Fibroblast of villous mesenchyme (primary cell): ENCODE measurements around the gene ATOSA. TPM values are rescaled to one million over a fixed set of nuclear protein-coding genes. Genes with fewer than 3 reads are reported as not detected.
A peak's percentile ranks its signal among the peaks of the same experiment; 100 is the strongest.

Experiments used
- DNase-seq: peaks from one replicate; pipeline ENCODE4 v3.0.0-alpha.2; 2010; ENCODE audit warnings: low read depth
- H3K4me3 ChIP-seq: 2 replicates; pipeline ENCODE4 v1.5.1; 2011; ENCODE audit warnings: low read depth, mild to moderate bottlenecking, low read length
- CTCF ChIP-seq: IDR thresholded peaks from 2 replicates; pipeline ENCODE4 v1.5.1; 2012; ENCODE audit warnings: low read depth, mild to moderate bottlenecking, low read length; ENCODE audit not compliant: insufficient read depth
- total RNA-seq: library from RNA; depleted of rRNA; stranded (reverse); fragments of >200 nt; gene quantifications from 2 replicates; pipeline ENCODE4 v1.2.3, GENCODE V29; 2012

Gene ATOSA
- total RNA-seq, 1 donor, result 29.8 TPM

- no peak for TF ChIP-seq CTCF
- no peak overlapping the region for H3K4me3 ChIP-seq
- DNase-seq, result no peak
Observed at GRCh38 chr15:52709187-52709981, 30.2 kb upstream of the ATOSA start.

GRCh38 chr15:52706091-52706490 is 26.9 kb upstream of the ATOSA start:
- no peak overlapping the region for H3K4me3 ChIP-seq
- DNase-seq, result no peak
- no peak for TF ChIP-seq CTCF

- DNase-seq, result no peak
- no peak for TF ChIP-seq CTCF
Observed at GRCh38 chr15:52702390-52702789, 23.2 kb upstream of the ATOSA start.

GRCh38 chr15:52699457-52699856 is 20.3 kb upstream of the ATOSA start:
- H3K4me3 ChIP-seq, result no peak overlapping the region
- DNase-seq, result peak; percentile 10
- TF ChIP-seq CTCF, result no peak

More at GRCh38 chr15:52702390-52702789, 23.2 kb upstream of the ATOSA start:
- H3K4me3 ChIP-seq, result no peak overlapping the region

- TF ChIP-seq CTCF, result no peak
- H3K4me3 ChIP-seq, result no peak overlapping the region
- DNase-seq, result peak; percentile 18
Observed at GRCh38 chr15:52698514-52698913, 19.3 kb upstream of the ATOSA start.

GRCh38 chr15:52697051-52697450 is 17.9 kb upstream of the ATOSA start:
- no peak for DNase-seq
- TF ChIP-seq CTCF, result no peak
- no peak overlapping the region for H3K4me3 ChIP-seq

GRCh38 chr15:52695154-52695553 is 16.0 kb upstream of the ATOSA start:
- TF ChIP-seq CTCF, result no peak
- no peak overlapping the region for H3K4me3 ChIP-seq
- no peak for DNase-seq
